Erythroblast (primary cell): ENCODE measurements around the gene CGNL1.

Source experiments
- DNase-seq, 2 experiments: peaks; one replicate each; lab custom pipeline; 2025; lab: John Stamatoyannopoulos, UW
- GATA1 ChIP-seq: IDR thresholded peaks from 2 replicates; pipeline ENCODE4 v1.6.1; 2011; ENCODE audit warnings: low read depth, mild to moderate bottlenecking, control low read depth, low read length, moderate library complexity
- POLR2A ChIP-seq: IDR thresholded peaks from 2 replicates; pipeline ENCODE4 v1.6.1; 2011; ENCODE audit warnings: mild to moderate bottlenecking, low read length

CGNL1 gene

GRCh38 chr15:57364282-57365007 is 11.9 kb upstream of the CGNL1 start:
- no peak for DNase-seq
- TF ChIP-seq POLR2A (no peak), GATA1 (no peak)

DNA sequence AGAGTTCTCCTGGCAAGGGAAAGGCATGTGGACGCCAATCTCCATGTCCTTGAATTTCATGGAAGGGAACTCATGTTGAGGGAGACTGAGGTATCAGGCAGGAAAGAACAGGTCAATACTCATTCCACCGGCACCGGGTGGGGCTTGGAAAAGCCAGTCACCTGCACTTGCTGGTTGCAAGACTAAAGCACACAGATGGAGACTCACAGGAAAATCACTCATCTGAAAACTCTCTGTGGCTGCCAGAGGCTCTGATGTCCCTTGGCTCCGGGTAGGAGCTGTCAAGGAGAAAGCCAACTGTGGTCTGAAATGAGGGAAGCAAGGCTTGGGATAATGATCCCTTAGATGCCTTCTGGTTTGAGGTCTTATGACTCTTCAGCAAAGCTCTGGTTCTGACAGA is 8.7 kb upstream of the CGNL1 start:
- TF ChIP-seq GATA1 (no peak), POLR2A (no peak)
- DNase-seq: no peak

GRCh38 chr15:57370929-57371328 is 5.4 kb upstream of the CGNL1 start:
- DNase-seq: no peak
- TF ChIP-seq GATA1 (no peak), POLR2A (no peak)

- TF ChIP-seq GATA1 (no peak), POLR2A (no peak)
- DNase-seq: no peak
Measured at GRCh38 chr15:57373251-57373881, 2.9 kb upstream of the CGNL1 start.

- DNase-seq: no peak
Measured at GRCh38 chr15:57373882-57374276, 2.4 kb upstream of the CGNL1 start.

GRCh38 chr15:57376696-57377477 is 582 bp downstream of the CGNL1 start:
- DNase-seq: no peak
- TF ChIP-seq POLR2A (no peak), GATA1 (no peak)

More at GRCh38 chr15:57373882-57374276, 2.4 kb upstream of the CGNL1 start:
- TF ChIP-seq POLR2A (no peak), GATA1 (no peak)

DNA sequence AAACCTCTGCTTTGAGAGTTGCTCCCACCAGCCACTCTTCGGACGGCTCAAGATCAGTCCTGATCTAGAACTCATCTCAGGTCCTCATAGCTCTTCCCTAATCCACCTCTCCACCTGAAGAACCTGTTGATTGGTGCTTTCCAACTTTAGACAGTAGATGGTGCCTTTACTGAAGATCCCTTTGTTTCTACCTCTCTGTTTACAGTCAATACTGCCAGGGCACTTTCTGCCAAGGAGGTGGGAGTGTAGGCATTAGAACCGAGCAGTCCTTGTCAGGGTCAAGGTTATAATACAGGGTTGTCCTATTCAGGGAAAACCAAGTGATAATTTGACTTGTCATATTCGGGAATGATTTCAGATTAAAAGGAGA is 1.2 kb downstream of the CGNL1 start:
- no peak for DNase-seq
- no peak for TF ChIP-seq GATA1
- no peak for TF ChIP-seq POLR2A

- TF ChIP-seq GATA1: no peak
- TF ChIP-seq POLR2A: no peak
- DNase-seq: no peak
Measured at GRCh38 chr15:57379487-57379886, 3.2 kb downstream of the CGNL1 start.

GRCh38 chr15:57380854-57381253 is 4.5 kb downstream of the CGNL1 start:
- no peak for DNase-seq
- no peak for TF ChIP-seq GATA1
- no peak for TF ChIP-seq POLR2A

DNA sequence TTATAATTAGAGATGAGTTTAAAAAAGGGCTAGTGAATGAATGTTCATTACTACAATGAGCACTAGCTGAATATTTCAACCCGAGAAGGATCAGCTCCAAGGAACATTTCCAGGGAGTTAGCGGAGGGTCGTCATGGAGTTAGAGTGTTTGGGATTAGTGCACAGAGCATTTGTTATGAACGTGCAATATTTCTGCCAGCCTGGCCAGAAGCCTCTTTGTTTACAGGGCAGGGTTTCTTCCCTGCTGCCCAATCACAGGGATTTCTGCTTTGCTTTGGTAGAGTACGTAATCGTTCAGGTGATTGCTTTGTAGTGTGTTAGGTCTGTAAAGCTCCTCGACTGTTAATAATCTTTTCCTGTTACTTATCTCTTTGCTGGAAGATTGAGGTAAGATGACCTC is 5.9 kb downstream of the CGNL1 start:
- no peak for TF ChIP-seq GATA1
- no peak for TF ChIP-seq POLR2A
- DNase-seq: no peak

GRCh38 chr15:57382969-57383368 is 6.7 kb downstream of the CGNL1 start:
- TF ChIP-seq POLR2A (no peak), GATA1 (no peak)
- peak; percentile 8 to 69 for DNase-seq

GRCh38 chr15:57384024-57384423 is 7.7 kb downstream of the CGNL1 start:
- no peak for DNase-seq

GRCh38 chr15:57384816-57385215 is 8.5 kb downstream of the CGNL1 start:
- TF ChIP-seq POLR2A (no peak), GATA1 (no peak)

More at GRCh38 chr15:57384024-57384423, 7.7 kb downstream of the CGNL1 start:
- TF ChIP-seq GATA1 (no peak), POLR2A (no peak)

GRCh38 chr15:57385923-57386390 is 9.7 kb downstream of the CGNL1 start:
- no peak for TF ChIP-seq POLR2A
- no peak for TF ChIP-seq GATA1
- DNase-seq: no peak

More at GRCh38 chr15:57384816-57385215, 8.5 kb downstream of the CGNL1 start:
- DNase-seq: no peak
